ENCODE measurements around the gene CD3G.
"Not testable (repeated sequence)": the region's sequence is repeated elsewhere in the genome, so short reads cannot be mapped to it uniquely, and the experiment has no call there.

CD3G gene

GRCh38 chr11:118343981-118344515 lies at the start of gene CD3G:
CD3G (plus strand) TSS chr11:118344344; CDS start chr11:118344424, 80 bp downstream.
- no peak for DNase-seq (ENCODE audit: low read depth)

GRCh38 chr11:118295199-118295598 lies 48.9 kb upstream of the CD3G start:
- no peak for DNase-seq (ENCODE audit: low read depth)

- DNase-seq (ENCODE audit: low read depth) = no peak
These were observed 48.2 kb upstream of the CD3G start for GRCh38 chr11:118295815-118296454.

GRCh38 chr11:118301600-118302195 lies 42.4 kb upstream of the CD3G start:
- DNase-seq (ENCODE audit: low read depth) = no peak

- DNase-seq (ENCODE audit: low read depth) = no peak
These were observed 39.9 kb upstream of the CD3G start for GRCh38 chr11:118304227-118304567.

- DNase-seq (ENCODE audit: low read depth) = no peak
These were observed 39.4 kb upstream of the CD3G start, which contains the start of gene CD3E for GRCh38 chr11:118304568-118305248. CD3E (plus strand) TSS chr11:118304730; CDS start chr11:118304953, 223 bp downstream.

GRCh38 chr11:118305726-118306125 lies 38.4 kb upstream of the CD3G start:
- no peak for DNase-seq (ENCODE audit: low read depth)

GRCh38 chr11:118306556-118306955 lies 37.6 kb upstream of the CD3G start:
- no peak for DNase-seq (ENCODE audit: low read depth)

- not testable (repeated sequence) for DNase-seq (ENCODE audit: low read depth)
These were observed 35.1 kb upstream of the CD3G start for GRCh38 chr11:118308995-118309528.

GRCh38 chr11:118310271-118310670 lies 33.9 kb upstream of the CD3G start:
- DNase-seq (ENCODE audit: low read depth) = no peak

- no peak for DNase-seq (ENCODE audit: low read depth)
These were observed 33.2 kb upstream of the CD3G start for GRCh38 chr11:118310781-118311485.

GRCh38 chr11:118311518-118311917 lies 32.6 kb upstream of the CD3G start:
- no peak for DNase-seq (ENCODE audit: low read depth)

- DNase-seq (ENCODE audit: low read depth) = no peak
These were observed 31.8 kb upstream of the CD3G start for GRCh38 chr11:118312328-118312727.

GRCh38 chr11:118313242-118313641 lies 30.9 kb upstream of the CD3G start:
- DNase-seq (ENCODE audit: low read depth) = no peak

- no peak for DNase-seq (ENCODE audit: low read depth)
These were observed 29.1 kb upstream of the CD3G start for GRCh38 chr11:118314988-118315411.

GRCh38 chr11:118318124-118318523 lies 26.0 kb upstream of the CD3G start:
- no peak for DNase-seq (ENCODE audit: low read depth)

- no peak for DNase-seq (ENCODE audit: low read depth)
These were observed 25.4 kb upstream of the CD3G start for GRCh38 chr11:118318581-118319336.

GRCh38 chr11:118319337-118319707 lies 24.8 kb upstream of the CD3G start:
- DNase-seq (ENCODE audit: low read depth) = no peak

GRCh38 chr11:118320515-118320914 lies 23.6 kb upstream of the CD3G start:
- DNase-seq (ENCODE audit: low read depth) = no peak

GRCh38 chr11:118321386-118322082 lies 22.6 kb upstream of the CD3G start:
- no peak for DNase-seq (ENCODE audit: low read depth)

GRCh38 chr11:118322721-118323120 lies 21.4 kb upstream of the CD3G start:
- DNase-seq (ENCODE audit: low read depth) = no peak

Measured in GM04503 (cell line).